Adipose tissue (tissue), 3 donors: ENCODE data around the gene UBAP1L. TPM values are rescaled to one million over a fixed set of nuclear protein-coding genes. Genes with fewer than 3 reads are reported as not detected.
"Not testable (repeated sequence)": the region's sequence is repeated elsewhere in the genome, so short reads cannot be mapped to it uniquely, and the experiment has no call there.

Experiments
- H3K27ac ChIP-seq: one replicate; pipeline ENCODE4 v1.5.1; 2013; ENCODE audit warnings: low read depth, low read length
- WGBS, 3 donors: extraction: QIAGEN DNeasy Blood & Tissue Kit; methylation state at CpG; one replicate each; pipeline ENCODE4 v1.1.7; 2013; 5-methylcytosine and 5-hydroxymethylcytosine counted together
- polyA plus RNA-seq, 3 donors: library from polyadenylated mRNA; stranded (reverse); fragments of 200-250 nt; gene quantifications; one replicate each; pipeline ENCODE4 v1.2.3, GENCODE V29; 2013
- donor health status: healthy with polysubstance abuse.
- donor health status: Bipolar disorder and iron deficiency.
- donor health status: healthy.

Gene UBAP1L
- polyA plus RNA-seq, 3 donors, result 1.3 to 2.2 (median 1.5) TPM

- WGBS, 3 donors, result 78 to 85% (median 80%) methylated on average over 8 of the region's 8 CpGs
- no peak overlapping the region for H3K27ac ChIP-seq
These were observed 58.0 kb downstream of the UBAP1L start for GRCh38 chr15:65056868-65057548.

GRCh38 chr15:65056106-65056505 lies 58.9 kb downstream of the UBAP1L start:
- no peak overlapping the region for H3K27ac ChIP-seq
- WGBS, 3 donors, result 72 to 86% (median 77%) methylated on average over 9 of the region's 9 CpGs

- H3K27ac ChIP-seq, result no peak overlapping the region
- 37 to 56% (median 41%) methylated on average over 6 of the region's 6 CpGs for WGBS, 3 donors
These were observed 59.7 kb downstream of the UBAP1L start for GRCh38 chr15:65055201-65055870.

DNA sequence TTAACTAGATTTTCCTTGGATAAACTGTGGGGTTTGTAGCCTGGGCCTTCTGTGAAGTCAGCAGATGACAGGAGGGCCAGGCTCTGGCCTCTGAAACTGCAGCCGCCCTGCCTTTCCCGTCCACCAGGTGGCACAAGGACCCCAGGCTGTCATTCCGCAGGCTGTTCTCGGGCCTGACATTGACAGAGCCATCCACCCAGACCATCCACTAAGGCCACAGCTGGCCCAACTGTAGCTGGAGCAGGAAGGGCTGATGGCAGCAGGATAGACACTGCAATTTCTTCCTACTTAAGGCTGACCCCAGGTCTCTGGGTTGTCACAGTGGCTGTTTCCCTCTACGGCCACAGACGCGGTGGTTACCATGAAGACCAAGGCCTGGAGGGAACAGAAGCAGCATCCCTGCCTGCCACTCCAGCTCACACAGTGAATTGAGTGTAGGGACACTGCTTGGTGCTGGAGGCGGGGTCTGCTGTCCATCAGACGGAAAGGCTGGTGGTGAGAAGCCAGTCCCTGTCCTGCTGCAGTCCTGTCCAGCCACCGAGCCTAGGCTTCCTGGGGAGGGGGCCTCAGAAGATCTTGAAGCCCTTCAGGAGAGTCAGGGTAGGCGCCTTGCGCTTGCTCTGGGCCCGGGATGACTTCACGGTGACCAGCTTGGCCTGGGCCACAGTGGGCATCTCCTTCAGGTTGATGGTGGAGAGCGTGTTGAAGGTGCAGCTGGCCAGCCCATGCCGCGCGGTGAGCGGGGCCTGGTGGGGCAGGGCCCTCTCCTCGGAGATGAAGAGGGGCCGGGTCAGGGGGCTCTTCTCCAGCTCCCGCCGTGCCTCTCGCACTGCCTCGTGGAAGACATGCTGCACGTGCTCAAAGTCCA lies 60.4 kb downstream of the UBAP1L start:
- 70 to 75% (median 72%) methylated on average over 26 of the region's 26 CpGs for WGBS, 3 donors
- no peak overlapping the region for H3K27ac ChIP-seq

GRCh38 chr15:65052956-65053355 lies 62.0 kb downstream of the UBAP1L start:
- 79 to 90% (median 84%) methylated on average over 2 of the region's 2 CpGs for WGBS, 3 donors
- H3K27ac ChIP-seq, result no peak overlapping the region

- H3K27ac ChIP-seq, result no peak overlapping the region
- WGBS, 3 donors, result 70 to 83% (median 81%) methylated on average over 2 of the region's 2 CpGs
These were observed 63.7 kb downstream of the UBAP1L start for GRCh38 chr15:65051266-65051665.

- WGBS, 3 donors, result 30 to 75% (median 41%) methylated on average over 4 of the region's 4 CpGs
- no peak overlapping the region for H3K27ac ChIP-seq
These were observed 64.7 kb downstream of the UBAP1L start for GRCh38 chr15:65050270-65050669.

DNA sequence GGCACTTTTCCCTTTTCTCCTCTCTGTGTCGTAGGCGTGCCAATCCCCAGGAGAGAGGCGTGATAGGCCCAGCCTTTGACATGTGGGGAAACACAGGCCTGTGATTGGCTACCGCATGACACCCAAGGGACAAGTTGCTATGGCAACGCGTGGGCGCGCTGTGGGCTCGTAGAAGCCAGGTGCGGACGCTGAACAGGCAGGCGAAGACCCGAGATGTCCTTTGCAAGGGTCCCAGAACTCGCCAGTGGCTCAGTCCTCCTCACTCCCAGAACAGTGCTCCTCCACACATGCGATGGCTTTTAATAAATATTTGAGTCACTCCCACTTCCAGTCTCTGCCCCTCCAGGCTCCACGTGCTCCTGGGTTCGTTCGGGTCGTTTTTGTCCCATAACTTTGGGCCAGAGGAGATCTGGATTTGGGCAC lies 65.6 kb downstream of the UBAP1L start:
- H3K27ac ChIP-seq, result no peak overlapping the region
- WGBS, 3 donors, result 3 to 11% (median 10%) methylated on average over 19 of the region's 19 CpGs

DNA sequence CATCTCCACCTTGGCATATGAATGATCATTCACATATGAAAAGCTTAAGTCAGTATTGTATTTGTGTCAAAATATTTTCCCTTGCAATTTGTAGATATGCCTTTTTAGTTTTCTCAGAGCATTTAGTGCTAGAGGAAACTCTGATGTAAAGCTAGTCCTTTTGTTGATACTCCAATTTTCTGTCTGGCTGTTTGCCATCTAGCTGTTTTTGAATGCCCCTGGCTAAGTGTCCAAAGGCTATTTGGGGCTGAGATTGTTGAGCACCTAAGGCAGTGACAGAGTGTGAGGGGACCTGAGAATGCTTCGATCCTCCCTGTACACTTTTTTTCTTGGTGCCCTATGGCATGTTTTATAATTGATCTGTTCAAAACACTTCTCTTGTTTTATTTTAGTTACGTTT lies 66.8 kb downstream of the UBAP1L start:
- WGBS, 3 donors, result 71 to 81% (median 81%) methylated on average over 2 of the region's 2 CpGs
- H3K27ac ChIP-seq, result no peak overlapping the region

DNA sequence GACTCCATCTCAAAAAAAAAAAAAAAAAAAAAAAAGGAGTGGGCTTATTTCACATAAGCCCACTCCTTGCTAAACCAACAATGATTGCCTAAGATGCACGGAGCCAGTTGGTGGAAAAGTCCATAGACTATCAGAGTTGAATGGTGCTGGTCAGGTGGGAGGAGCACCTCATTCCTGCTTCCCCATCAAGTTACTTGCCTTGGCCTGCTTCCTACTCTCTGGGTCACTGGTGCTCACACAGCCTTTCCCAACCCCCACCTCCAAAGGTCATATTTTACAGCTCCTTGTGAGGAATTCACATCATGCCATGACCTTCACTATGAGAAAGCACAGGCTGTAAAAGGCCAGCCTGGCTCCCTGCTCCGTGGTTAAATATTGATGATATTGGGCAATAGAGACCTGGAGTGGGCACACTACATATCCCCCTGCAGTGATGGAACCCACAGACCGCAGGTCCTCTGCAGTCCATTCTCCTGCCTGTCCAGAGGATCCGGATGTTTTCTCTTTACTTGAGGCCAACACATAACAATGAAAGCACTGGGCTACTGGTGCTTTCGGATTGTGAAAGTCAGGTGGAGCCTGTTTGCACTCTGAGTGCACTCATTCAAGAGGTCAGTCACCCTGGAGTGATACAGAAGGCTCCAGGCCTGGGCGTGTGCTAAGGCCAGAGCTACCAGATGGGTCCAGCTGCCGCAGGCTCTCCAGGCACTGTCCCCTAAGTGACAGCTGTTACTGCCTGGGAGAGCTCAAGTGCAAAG lies 70.1 kb downstream of the UBAP1L start, which contains the start of gene SLC51B:
SLC51B (plus strand) TSS at position 664 of the 758 bp plus-strand sequence. CDS start 4,618 bp downstream, outside the sequence.
- WGBS, 3 donors, result 68 to 84% (median 73%) methylated on average over 7 of the region's 7 CpGs
- H3K27ac ChIP-seq, result no peak within 1 kb of the TSS

- H3K27ac ChIP-seq, result not testable (repeated sequence)
These were observed 70.8 kb downstream of the UBAP1L start for GRCh38 chr15:65044218-65044617.

DNA sequence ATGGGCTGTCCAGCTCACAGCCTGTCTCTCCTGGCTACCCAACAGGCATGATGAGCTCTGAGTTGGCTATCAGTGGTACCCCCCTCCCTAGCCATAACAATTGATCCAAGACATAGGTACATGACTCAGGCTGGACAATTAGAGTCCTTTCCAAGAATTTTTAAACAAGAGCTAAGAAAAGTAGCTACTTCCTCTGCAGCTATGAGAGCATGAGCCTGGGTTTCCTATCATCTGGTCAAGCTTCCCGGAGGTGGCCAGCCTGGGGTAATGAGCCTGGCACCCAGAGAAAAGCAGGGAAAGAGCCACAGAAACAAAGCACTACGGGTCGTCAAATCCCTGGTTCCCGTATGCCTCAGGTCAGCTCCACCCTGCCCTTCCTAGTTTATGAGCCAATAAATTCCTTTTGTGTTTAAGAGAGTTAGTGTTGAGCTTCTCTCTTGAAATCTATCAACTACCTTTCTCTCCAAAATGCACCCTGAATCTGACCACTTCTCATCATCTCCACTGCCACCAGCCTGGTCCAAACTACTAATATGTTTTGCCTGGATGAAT lies 72.1 kb downstream of the UBAP1L start:
- H3K27ac ChIP-seq, result no peak overlapping the region
- 53 to 73% (median 62%) methylated on average over 4 of the region's 4 CpGs for WGBS, 3 donors

More at GRCh38 chr15:65044218-65044617, 70.8 kb downstream of the UBAP1L start:
- 77 to 81% (median 79%) methylated on average over 5 of the region's 5 CpGs for WGBS, 3 donors

Other genes starting within 250 kb of the UBAP1L start
- 1 to 10 TPM; 1.8 to 4.5 (median 3.4) TPM for gene ANKDD1A, start 203.3 kb downstream of the UBAP1L start, polyA plus RNA-seq
- 10 to 100 TPM; 35.4 to 86.3 (median 53.2) TPM for gene SPG21, start 125.3 kb downstream of the UBAP1L start, polyA plus RNA-seq
- 10 to 100 TPM in 1 of 3 donors, 1 to 10 TPM in 2; 3.4 to 10.8 (median 6.9) TPM for gene MTFMT, start 85.6 kb downstream of the UBAP1L start, polyA plus RNA-seq
- gene SLC51B, start 69.8 kb downstream of the UBAP1L start, polyA plus RNA-seq, result under 1 TPM in 1 of 3 donors, not detected in 2; 0.10 TPM
- 10 to 100 TPM in 1 of 3 donors, 1 to 10 TPM in 2; 1.7 to 21.6 (median 6.7) TPM for gene RASL12, start 47.2 kb downstream of the UBAP1L start, polyA plus RNA-seq
- under 1 TPM in 1 of 3 donors, not detected in 2; 0.03 TPM for gene KBTBD13, start 38.5 kb downstream of the UBAP1L start, polyA plus RNA-seq
- 10 to 100 TPM in 2 of 3 donors, 1 to 10 TPM in 1; 6.6 to 16.2 (median 13.9) TPM for gene PDCD7, start 18.6 kb upstream of the UBAP1L start, polyA plus RNA-seq
- 10 to 100 TPM in 2 of 3 donors, 1 to 10 TPM in 1; 9.0 to 19.9 (median 13.4) TPM for gene CLPX, start 70.1 kb upstream of the UBAP1L start, polyA plus RNA-seq
- gene CILP, start 96.3 kb upstream of the UBAP1L start, polyA plus RNA-seq, result 10 to 100 TPM in 2 of 3 donors, 1 to 10 TPM in 1; 2.6 to 20.0 (median 13.0) TPM
- gene PARP16, start 171.7 kb upstream of the UBAP1L start, polyA plus RNA-seq, result 1 to 10 TPM; 5.6 to 9.3 (median 6.8) TPM
- not detected for gene RNU5A-1, start 180.9 kb upstream of the UBAP1L start, polyA plus RNA-seq
- gene RNU5B-1, start 189.5 kb upstream of the UBAP1L start, polyA plus RNA-seq, result not detected